WI38 (cell line): Measurements from ENCODE around the gene STK40.

ENCODE experiments used
- H3K4me3 ChIP-seq: 2 replicates; pipeline ENCODE4 v1.5.1; 2011; ENCODE audit warnings: low read depth, mild to moderate bottlenecking, control low read depth, low read length
- CTCF ChIP-seq: IDR thresholded peaks from 2 replicates; pipeline ENCODE4 v1.5.1; 2012; ENCODE audit warnings: low read depth, mild to moderate bottlenecking, control low read depth, low read length

STK40 gene

DNA sequence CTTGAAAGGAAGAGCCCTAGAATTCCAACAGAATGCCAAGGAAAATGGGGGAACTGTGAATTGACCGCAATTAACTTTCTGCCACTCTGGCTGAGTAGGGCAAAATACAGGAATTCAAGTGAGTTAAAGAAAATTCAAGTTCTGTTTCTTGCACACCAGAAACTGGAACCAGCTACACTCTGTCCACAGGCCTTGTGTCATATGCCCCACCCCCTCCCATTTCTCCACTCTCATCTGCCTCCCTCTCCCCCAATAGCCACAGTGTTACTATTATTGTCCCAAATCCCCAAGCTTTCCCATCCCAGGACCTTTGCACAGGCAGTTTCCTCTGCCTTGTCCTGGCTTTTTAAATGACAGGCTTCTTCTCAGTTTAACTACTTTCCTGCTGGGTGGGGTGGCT is 4.3 kb upstream of the STK40 start:
- no peak for TF ChIP-seq CTCF
- H3K4me3 ChIP-seq, result no peak overlapping the region

GRCh38 chr1:36389261-36389660 is 3.5 kb upstream of the STK40 start:
- TF ChIP-seq CTCF, result no peak
- H3K4me3 ChIP-seq, result no peak overlapping the region

- peak overlapping the region; percentile 65 for H3K4me3 ChIP-seq
- no peak for TF ChIP-seq CTCF
These were observed 1.6 kb upstream of the STK40 start for GRCh38 chr1:36387141-36387949.

GRCh38 chr1:36386265-36387140 is 779 bp upstream of the STK40 start:
- TF ChIP-seq CTCF, result no peak

DNA sequence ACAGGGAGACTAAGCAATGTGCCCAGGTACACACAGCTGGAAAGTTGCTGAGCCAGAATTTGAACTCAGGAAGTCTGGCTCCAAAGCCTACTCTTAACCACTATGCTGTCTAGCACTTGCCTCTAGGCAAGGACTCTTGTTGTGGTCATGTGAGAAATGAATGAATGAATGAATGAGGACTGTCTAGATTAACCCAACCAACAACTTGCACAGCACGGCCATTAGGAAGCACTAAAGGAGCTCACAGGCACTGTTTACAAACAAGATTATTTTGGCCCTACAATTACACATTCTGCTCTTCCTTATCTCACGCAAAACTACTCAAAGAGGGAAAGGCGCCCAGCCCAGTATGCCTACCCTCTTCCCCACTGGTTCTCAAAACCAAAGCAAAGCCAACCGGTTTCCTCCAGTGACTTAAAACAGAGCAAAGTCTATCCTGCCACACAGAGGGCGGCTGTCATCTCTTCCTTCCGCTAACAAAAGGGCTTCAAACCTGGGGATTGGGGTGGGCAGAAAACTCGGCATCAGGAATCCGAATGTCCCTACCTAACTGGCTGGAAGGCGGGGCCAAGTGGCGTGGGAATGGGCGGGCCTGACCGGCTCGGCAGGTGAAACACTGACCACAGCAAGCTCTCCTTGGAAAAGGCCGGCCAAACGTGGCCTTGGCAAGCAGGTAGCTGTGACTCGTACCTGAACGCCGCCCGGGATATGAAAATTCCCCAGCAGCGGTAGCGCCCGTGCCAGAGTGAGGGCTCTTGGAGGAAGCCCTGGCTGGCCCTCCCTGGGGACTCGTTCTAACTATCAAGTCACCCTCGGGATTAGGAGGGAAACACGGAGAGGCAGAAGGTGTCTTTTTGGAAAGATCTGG is 948 bp downstream of the STK40 start:
- peak overlapping the region; percentile 95 for H3K4me3 ChIP-seq
- TF ChIP-seq CTCF, result no peak

More at GRCh38 chr1:36386265-36387140, 779 bp upstream of the STK40 start:
- peak overlapping the region; percentile 65 for H3K4me3 ChIP-seq

DNA sequence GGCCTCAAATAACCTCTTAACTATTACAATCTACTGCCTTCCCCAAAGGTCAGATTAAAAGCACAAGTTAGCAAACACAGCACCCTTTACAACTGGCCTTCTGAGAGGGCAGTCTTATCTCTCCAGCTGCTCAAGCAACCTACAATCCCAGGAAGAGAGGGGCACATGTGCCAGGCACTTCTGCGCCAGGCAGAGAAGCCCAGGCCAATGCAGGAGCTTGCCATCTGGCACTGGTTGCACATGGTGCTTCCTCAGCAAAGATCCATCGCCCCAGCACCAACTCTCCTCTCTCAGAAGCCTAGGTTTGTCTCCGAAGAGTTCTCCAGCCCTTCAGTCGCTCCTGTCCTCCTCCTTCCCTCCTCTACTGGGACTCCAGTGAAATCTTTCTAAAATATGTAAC is 2.5 kb downstream of the STK40 start:
- H3K4me3 ChIP-seq, result no peak overlapping the region
- no peak for TF ChIP-seq CTCF
